NCI-H2107 (cell line): ENCODE measurements around the gene RNF144A.

Source experiments
- DNase-seq: peaks from one replicate; lab custom pipeline; 2025; lab: John Stamatoyannopoulos, UW

The RNF144A gene

GRCh38 chr2:6909431-6910385, 7.5 kb upstream of the RNF144A start:
- no peak for DNase-seq

DNA sequence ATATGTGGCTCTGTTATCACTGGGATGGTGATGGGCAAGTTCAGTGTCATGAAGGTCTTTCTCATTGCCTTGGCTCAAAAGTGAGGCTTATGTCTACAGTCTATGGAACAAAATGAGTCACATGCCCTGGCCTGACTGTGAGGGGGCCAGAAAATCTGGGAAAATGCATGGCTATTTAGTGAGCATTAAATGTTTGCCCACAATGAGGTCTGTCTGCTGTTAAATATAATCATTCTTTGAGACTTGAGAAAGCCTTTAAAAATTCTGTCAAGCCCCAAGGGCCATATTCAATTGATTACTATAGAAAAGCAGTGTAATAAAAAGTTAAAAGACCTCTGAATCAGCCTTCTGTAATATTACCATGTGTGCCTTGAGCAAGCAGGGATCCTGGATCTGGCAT, 5.5 kb upstream of the RNF144A start:
- no peak for DNase-seq

GRCh38 chr2:6913415-6914157, 3.6 kb upstream of the RNF144A start:
- DNase-seq, result no peak

- no peak for DNase-seq
Observed at GRCh38 chr2:6914828-6915227, 2.4 kb upstream of the RNF144A start.

DNA sequence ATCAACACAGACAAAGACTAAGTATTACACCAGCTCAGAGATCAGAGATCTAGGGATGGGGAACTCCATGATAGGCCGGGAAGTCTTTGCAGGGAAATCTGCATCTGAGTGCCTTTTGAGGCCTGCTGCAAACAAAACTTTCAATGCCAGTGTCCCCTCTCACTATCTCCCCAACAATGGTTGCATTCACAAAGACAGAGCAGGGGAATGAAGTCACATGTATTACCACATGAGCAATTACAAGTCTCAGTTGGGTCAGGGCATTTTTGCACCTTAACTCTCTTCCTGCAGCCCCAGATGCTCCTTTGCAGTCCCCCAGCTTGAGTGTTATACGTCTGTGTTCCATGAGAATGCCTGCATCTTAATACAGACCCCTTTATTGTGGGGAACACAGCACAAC, 1.8 kb upstream of the RNF144A start:
- no peak for DNase-seq

DNA sequence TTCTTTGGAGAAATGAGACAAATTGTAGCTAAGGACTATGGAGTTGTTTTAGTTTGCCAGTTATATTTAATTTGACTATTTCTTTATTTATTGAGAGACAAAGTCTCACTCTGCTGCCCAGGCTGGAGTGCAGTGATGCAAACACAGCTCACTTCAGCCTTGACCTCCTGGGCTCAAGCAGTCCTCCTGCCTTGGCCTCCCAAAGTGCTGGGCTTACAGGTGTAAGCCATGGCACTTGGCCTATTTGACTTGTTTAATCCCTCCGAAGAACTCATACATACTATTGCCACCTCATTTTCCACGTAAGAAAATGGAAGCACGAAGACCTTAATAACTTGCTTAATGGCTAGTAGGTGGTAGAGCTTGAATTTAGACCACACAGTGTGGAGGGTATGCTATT, 988 bp upstream of the RNF144A start:
- DNase-seq, result no peak

DNA sequence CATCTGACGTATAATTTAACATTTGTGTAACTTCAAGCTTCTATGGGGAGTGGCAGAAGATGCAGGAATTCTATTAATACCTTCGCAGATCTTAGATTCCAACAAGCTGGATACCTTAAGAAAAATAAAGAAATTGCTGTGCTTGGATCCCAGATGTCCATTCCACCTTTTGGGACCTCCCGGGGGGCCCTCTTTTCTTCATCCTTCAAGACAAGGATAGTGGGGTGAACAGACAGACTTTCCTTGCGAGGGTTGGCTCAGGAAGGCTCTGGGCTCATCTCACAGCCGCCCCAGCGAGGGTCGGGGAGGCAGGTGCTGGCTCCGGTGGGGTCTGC, 509 bp upstream of the RNF144A start:
- no peak for DNase-seq

DNA sequence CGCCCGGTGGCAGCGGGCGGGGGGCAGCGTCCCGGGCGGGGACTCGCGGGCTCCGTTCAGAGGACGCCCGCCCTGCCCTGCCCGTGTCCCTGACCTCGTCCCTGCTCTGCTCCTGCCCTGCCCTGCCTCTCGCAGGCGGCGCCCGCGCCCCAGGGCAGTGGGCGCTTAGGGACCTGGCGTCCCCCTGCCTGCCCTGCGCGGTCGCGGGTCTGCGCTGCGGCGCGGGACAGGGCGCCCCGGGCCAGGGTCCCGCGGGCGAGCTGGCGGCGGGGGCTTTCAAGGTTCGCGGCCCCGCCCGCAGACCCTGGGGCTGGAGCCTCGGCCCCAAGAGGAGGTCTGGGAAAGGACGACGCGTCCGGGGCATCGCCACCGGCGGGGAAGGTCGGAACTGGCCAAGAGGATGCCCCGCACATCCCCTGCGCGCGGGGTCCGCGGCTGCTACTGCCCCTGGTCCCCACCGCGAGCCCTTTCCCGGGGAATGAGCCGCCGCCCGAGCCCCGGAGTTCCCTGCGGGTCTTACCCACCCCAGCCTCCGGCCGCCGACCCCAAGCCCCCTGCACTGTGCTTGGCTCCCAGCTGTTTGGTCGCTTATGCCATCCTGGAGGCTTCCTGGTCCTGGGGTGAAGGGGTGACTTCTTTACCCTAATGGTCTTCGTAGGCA, 679 bp downstream of the RNF144A start:
- no peak for DNase-seq

DNA sequence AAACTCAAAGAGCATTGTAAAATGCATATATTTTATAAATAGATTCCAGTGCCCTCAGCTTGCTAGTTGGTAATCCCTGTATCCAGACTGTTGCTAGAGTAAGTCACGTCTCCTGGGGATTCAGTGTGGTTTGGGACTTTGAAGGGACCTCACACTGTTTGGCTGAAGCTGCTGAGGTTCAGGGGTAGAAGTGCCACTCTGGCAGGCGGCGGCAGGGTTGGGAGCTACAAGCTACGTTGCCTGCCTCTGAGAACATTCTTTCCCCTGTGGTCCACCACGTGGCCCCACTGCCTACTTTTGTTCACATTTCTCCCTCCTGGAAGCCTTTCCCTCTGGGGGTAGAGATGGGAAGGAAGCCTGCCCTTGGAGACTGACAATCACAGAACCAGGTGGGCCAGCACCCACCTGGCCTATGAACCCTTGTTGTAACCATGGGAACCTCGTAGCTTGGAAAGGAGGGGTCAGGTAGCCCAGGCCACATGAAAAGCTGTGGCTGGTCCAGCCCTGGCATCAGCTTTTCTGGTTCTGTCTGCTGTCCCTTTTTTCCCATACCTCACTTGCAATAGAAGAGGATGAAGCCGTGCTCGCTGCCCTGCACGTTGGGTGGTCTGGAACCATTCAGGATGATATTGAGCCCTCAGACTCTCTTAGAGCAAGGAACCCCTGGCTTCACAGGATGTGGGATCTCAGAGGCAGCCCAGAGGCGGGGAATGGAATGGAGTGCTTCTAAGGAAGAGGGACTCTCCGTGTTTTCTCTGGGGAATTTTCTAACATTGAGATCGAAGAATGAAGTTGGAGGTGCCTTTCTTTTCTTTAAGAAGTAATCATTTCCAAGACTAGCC, 2.9 kb downstream of the RNF144A start:
- peak; percentile 33 for DNase-seq

DNA sequence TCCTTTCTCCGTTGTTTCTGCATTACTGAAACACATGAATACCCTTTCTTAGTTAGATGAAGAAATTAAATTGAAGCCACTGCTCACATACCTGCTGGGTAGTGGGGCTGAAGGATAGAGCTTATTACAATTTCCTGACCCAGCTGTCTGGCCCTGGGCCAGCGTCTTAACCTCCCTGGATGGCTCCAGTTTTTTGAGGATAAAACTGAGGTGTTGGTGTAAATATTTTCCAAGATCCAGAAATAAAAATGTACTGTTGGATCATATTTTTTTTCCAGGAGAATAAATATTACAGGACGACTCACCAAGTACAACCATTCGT, 3.5 kb downstream of the RNF144A start:
- no peak for DNase-seq

GRCh38 chr2:6921321-6921922, 4.2 kb downstream of the RNF144A start:
- no peak for DNase-seq

DNA sequence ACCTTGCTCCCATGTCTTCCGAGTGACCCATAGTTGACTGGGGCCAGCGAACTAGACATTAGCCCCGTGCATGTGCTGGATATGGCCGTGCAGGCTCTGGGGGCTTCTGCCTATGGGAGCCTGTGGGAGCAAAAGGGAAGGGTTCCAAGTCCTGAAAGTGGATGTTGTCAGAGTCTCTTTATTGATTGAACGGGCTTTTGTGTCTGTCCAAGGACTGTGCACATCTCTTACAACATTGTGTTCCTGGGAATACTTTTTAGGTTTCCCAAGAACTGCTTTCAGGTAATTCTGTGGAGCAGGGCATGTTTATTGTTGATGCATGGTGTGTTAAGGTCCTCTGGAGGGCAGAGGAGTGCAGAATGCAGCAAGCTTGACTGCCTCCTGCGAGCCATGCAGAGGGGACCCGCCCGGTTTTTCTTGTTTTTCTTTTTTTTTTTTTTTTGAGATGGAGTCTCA, 5.0 kb downstream of the RNF144A start:
- no peak for DNase-seq

- no peak for DNase-seq
Observed at GRCh38 chr2:6923319-6923718, 6.1 kb downstream of the RNF144A start.

GRCh38 chr2:6924101-6924923, 7.1 kb downstream of the RNF144A start:
- no peak for DNase-seq

DNA sequence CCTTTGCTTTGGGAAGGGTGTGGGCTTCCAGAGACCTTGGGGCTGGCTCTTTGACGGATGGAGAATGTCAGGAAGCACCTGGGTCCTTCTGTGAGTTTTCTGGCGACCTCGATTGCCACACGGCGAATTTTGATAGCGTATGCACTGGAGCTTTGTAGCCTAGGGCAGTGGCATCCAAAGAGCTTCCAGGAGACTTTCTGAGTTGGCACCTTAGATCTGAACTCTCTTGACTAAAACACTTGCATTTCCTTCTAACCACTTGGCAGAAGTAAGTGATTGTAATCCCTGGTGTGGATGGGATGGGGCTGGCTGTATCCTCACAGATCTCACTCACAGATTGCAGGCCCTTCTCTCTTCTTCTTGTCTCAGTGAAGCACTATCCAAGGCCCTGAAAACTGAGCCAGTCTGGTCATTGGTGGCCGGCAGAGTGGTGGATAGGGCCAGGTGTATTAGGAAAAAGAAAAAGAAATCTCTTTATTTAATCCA, 7.8 kb downstream of the RNF144A start:
- DNase-seq, result no peak

DNA sequence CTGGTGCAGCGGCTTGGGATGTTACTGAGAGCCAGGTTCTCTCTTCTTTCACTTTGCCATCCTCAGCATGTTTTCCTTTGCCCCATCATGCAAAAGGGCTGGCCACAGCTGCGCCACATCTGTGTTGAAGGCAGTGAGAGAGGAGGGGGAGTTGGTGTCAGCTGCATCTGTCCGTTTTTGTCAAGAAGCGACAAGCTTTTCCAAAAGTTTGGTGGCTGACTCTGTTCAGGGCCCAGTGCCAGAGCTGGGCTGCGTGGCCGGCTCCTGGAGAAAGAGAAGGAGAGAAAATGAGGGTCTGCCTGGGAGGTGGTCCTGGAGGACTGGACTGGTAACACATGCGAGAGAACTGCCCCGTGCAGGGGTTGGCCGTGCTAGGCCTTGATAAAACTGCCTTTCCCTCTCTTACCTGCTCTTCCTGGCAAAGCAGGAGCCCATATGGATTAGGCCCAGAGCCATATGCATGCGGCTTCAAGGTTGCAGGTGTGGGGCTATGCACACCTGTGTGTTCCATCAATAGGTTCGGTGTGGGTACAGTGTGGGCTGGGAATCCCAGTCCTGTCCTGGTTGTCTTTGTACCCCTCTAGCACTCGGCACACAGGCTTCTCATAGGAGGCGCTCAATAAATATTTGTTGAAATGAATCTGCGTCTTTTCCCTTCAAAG, 9.0 kb downstream of the RNF144A start:
- DNase-seq, result no peak

GRCh38 chr2:6927186-6927585, 10.0 kb downstream of the RNF144A start:
- no peak for DNase-seq

GRCh38 chr2:6927753-6928152, 10.5 kb downstream of the RNF144A start:
- DNase-seq, result no peak

- DNase-seq, result no peak
Observed at GRCh38 chr2:6928452-6928851, 11.2 kb downstream of the RNF144A start.
